ENCODE data around the gene KAT5.

KAT5 gene

GRCh38 chr11:65720211-65720934 is 8.3 kb downstream of the KAT5 start, which contains the start of gene RNASEH2C:
Gene RNASEH2C (minus strand): TSS chr11:65720798. CDS start chr11:65720758, 40 bp downstream.
- DNase-seq (ENCODE audit: low read depth in 1 of 2, low spot score in 1 of 2): peak; percentile 75 to 85

GRCh38 chr11:65722261-65722660 is 10.2 kb downstream of the KAT5 start:
- DNase-seq (ENCODE audit: low read depth in 1 of 2, low spot score in 1 of 2): no peak
- no peak for TF ChIP-seq REST (IDR thresholded peaks at IDR 0.05; ENCODE audit: insufficient replicate concordance, low read depth)
- TF ChIP-seq POLR2AphosphoS5 (IDR thresholded peaks at IDR 0.05; ENCODE audit: low read depth): no peak
- no peak for TF ChIP-seq GABPA (IDR thresholded peaks at IDR 0.05; ENCODE audit: low read depth)
- TF ChIP-seq SPI1 (IDR thresholded peaks at IDR 0.05; ENCODE audit: borderline replicate concordance, low read depth): no peak
- no peak for TF ChIP-seq CTCF (IDR thresholded peaks at IDR 0.05; ENCODE audit: insufficient read depth, low read length)
- Histone ChIP-seq H3K4me3 (replicated peaks; ENCODE audit: insufficient read depth, low read length) (no peak overlapping the region), H3K27ac (replicated peaks) (no peak overlapping the region), H3K27me3 (ENCODE audit: insufficient read depth, poor library complexity, severe bottlenecking) (no peaks in the 10 kb centered on the region)

More at GRCh38 chr11:65720211-65720934, 8.3 kb downstream of the KAT5 start, which contains the start of gene RNASEH2C:
- Histone ChIP-seq H3K27me3 (ENCODE audit: insufficient read depth, poor library complexity, severe bottlenecking) (no peaks in the 10 kb centered on the region), H3K4me3 (replicated peaks; ENCODE audit: insufficient read depth, low read length) (peak within 1 kb of the TSS; percentile 72), H3K27ac (replicated peaks) (peak within 1 kb of the TSS; percentile 76)
- TF ChIP-seq CTCF (IDR thresholded peaks at IDR 0.05; ENCODE audit: insufficient read depth, low read length): no peak
- no peak for TF ChIP-seq REST (IDR thresholded peaks at IDR 0.05; ENCODE audit: insufficient replicate concordance, low read depth)
- peak; percentile 68 for TF ChIP-seq POLR2AphosphoS5 (IDR thresholded peaks at IDR 0.05; ENCODE audit: low read depth)
- TF ChIP-seq SPI1 (IDR thresholded peaks at IDR 0.05; ENCODE audit: borderline replicate concordance, low read depth): peak; percentile 43; the same call in 1 of the 2 replicates
- peak; percentile 67 for TF ChIP-seq GABPA (IDR thresholded peaks at IDR 0.05; ENCODE audit: low read depth)

GRCh38 chr11:65726660-65727059 is 14.6 kb downstream of the KAT5 start:
- DNase-seq (ENCODE audit: low read depth in 1 of 2, low spot score in 1 of 2): peak in 1 of 2 experiments; percentile 55
- TF ChIP-seq SPI1 (IDR thresholded peaks at IDR 0.05; ENCODE audit: borderline replicate concordance, low read depth): no peak
- TF ChIP-seq REST (IDR thresholded peaks at IDR 0.05; ENCODE audit: insufficient replicate concordance, low read depth): no peak
- TF ChIP-seq CTCF (IDR thresholded peaks at IDR 0.05; ENCODE audit: insufficient read depth, low read length): no peak
- TF ChIP-seq POLR2AphosphoS5 (IDR thresholded peaks at IDR 0.05; ENCODE audit: low read depth): no peak
- no peak for TF ChIP-seq GABPA (IDR thresholded peaks at IDR 0.05; ENCODE audit: low read depth)
- Histone ChIP-seq H3K4me3 (replicated peaks; ENCODE audit: insufficient read depth, low read length) (no peak overlapping the region), H3K27me3 (ENCODE audit: insufficient read depth, poor library complexity, severe bottlenecking) (no peaks in the 10 kb centered on the region), H3K27ac (replicated peaks) (peak overlapping the region; percentile 68)

All from HL-60 (cell line).